Loucy (cell line): ENCODE results near the gene ORC6.

ENCODE experiments used
- H2AFZ ChIP-seq: fragments of 200-600 bp; sonication (generic); 2 replicates; pipeline ENCODE4 v1.6.0; 2016; ENCODE audit warnings: antibody characterized with exemption, mild to moderate bottlenecking, low read length, moderate library complexity
- H3F3A ChIP-seq: fragments of 200-600 bp; 2 replicates; pipeline ENCODE4 v1.6.0; 2016; ENCODE audit warnings: antibody characterized with exemption, low read depth, mild to moderate bottlenecking
- H3K27me3 ChIP-seq: fragments of 200-600 bp; sonication (generic); 2 replicates; pipeline ENCODE4 v1.6.1; 2014; ENCODE audit warnings: low read length, mild to moderate bottlenecking; ENCODE audit not compliant: insufficient read depth, poor library complexity, severe bottlenecking
- H3K36me3 ChIP-seq: fragments of 200-600 bp; sonication (generic); 2 replicates; pipeline ENCODE4 v1.6.1; 2016; ENCODE audit warnings: low read length; ENCODE audit not compliant: insufficient read depth
- H3K4me1 ChIP-seq: fragments of 200-600 bp; sonication (generic); 2 replicates; pipeline ENCODE4 v1.5.1; 2014; ENCODE audit warnings: low read length, mild to moderate bottlenecking; ENCODE audit not compliant: insufficient read depth, poor library complexity, severe bottlenecking
- H3K4me2 ChIP-seq: fragments of 200-600 bp; sonication (generic); 2 replicates; pipeline ENCODE4 v1.6.0; 2014; ENCODE audit warnings: antibody characterized with exemption, low read length, low read depth, mild to moderate bottlenecking; ENCODE audit not compliant: poor library complexity, severe bottlenecking
- H3K4me3 ChIP-seq: fragments of 200-600 bp; sonication (generic); 2 replicates; pipeline ENCODE4 v1.5.1; 2014; ENCODE audit warnings: low read length, mild to moderate bottlenecking, mixed read lengths; ENCODE audit not compliant: poor library complexity, severe bottlenecking
- H3K79me2 ChIP-seq: fragments of 200-600 bp; sonication (generic); 2 replicates; pipeline ENCODE4 v1.6.1; 2014; ENCODE audit warnings: low read length; ENCODE audit not compliant: insufficient read depth
- H3K9ac ChIP-seq: fragments of 200-600 bp; sonication (generic); 2 replicates; pipeline ENCODE4 v1.6.0; 2014; ENCODE audit warnings: mild to moderate bottlenecking, low read depth, low read length, moderate library complexity; ENCODE audit not compliant: poor library complexity, severe bottlenecking
- H3K9me2 ChIP-seq: fragments of 200-600 bp; sonication (generic); replicated peaks from 2 replicates; pipeline ENCODE4 v1.6.1; 2016; ENCODE audit warnings: low read depth, low read length, mixed read lengths
- H3K9me3 ChIP-seq: fragments of 200-600 bp; sonication (generic); 2 replicates; pipeline ENCODE4 v1.6.1; 2014; ENCODE audit warnings: mild to moderate bottlenecking, antibody characterized with exemption, low read length, low read depth; ENCODE audit not compliant: insufficient read depth
- H4K20me1 ChIP-seq: fragments of 200-600 bp; sonication (generic); 2 replicates; pipeline ENCODE4 v1.6.0; 2014; ENCODE audit warnings: antibody characterized with exemption, low read length, mild to moderate bottlenecking; ENCODE audit not compliant: insufficient read depth, poor library complexity, severe bottlenecking
- CTCF ChIP-seq: fragments of 200-600 bp; sonication (generic); conservative IDR thresholded peaks from 2 replicates; pipeline ENCODE4 v1.5.1; 2014; ENCODE audit warnings: mild to moderate bottlenecking, antibody characterized with exemption, low read length
- EZH2phosphoT487 ChIP-seq: fragments of 200-600 bp; IDR thresholded peaks from 2 replicates; pipeline ENCODE4 v1.6.1; 2018; ENCODE audit warnings: antibody characterized with exemption, mild to moderate bottlenecking, moderate library complexity, borderline replicate concordance

ORC6 gene

GRCh38 chr16:46693598-46693997 lies 4.1 kb downstream of the ORC6 start:
- no peak overlapping the region for H3K9ac ChIP-seq
- peaks cover 34% of the 10 kb centered on the region for H4K20me1 ChIP-seq
- H3K79me2 ChIP-seq: peaks cover 36% of the 10 kb centered on the region
- no peak overlapping the region for H3K4me3 ChIP-seq
- no peaks in the 10 kb centered on the region for H3K9me3 ChIP-seq
- H3F3A ChIP-seq: no peaks in the 10 kb centered on the region
- peaks cover 18% of the 10 kb centered on the region for H3K4me1 ChIP-seq
- H3K9me2 ChIP-seq: no peaks in the 10 kb centered on the region
- no peak overlapping the region for H2AFZ ChIP-seq
- H3K4me2 ChIP-seq: no peak overlapping the region
- TF ChIP-seq CTCF: no peak
- no peak for TF ChIP-seq EZH2phosphoT487
- H3K27me3 ChIP-seq: no peaks in the 10 kb centered on the region
- H3K36me3 ChIP-seq: peaks cover 45% of the 10 kb centered on the region

GRCh38 chr16:46695937-46696336 lies 6.5 kb downstream of the ORC6 start:
- H3K79me2 ChIP-seq: peaks cover 26% of the 10 kb centered on the region
- H3K36me3 ChIP-seq: peaks cover 45% of the 10 kb centered on the region
- peaks cover 25% of the 10 kb centered on the region for H4K20me1 ChIP-seq
- H3K9me3 ChIP-seq: no peaks in the 10 kb centered on the region
- H3K4me3 ChIP-seq: no peak overlapping the region
- no peak overlapping the region for H2AFZ ChIP-seq
- peaks cover 13% of the 10 kb centered on the region for H3K4me1 ChIP-seq
- H3K9me2 ChIP-seq: no peaks in the 10 kb centered on the region
- TF ChIP-seq EZH2phosphoT487 (no peak), CTCF (no peak)
- no peak overlapping the region for H3K9ac ChIP-seq
- no peaks in the 10 kb centered on the region for H3K27me3 ChIP-seq
- no peaks in the 10 kb centered on the region for H3F3A ChIP-seq
- no peak overlapping the region for H3K4me2 ChIP-seq

GRCh38 chr16:46696957-46697356 lies 7.5 kb downstream of the ORC6 start:
- Histone ChIP-seq H3K4me1 (peaks cover 3% of the 10 kb centered on the region), H3K4me2 (no peak overlapping the region), H3K4me3 (no peak overlapping the region), H3F3A (no peaks in the 10 kb centered on the region), H3K36me3 (peaks cover 45% of the 10 kb centered on the region), H3K9me2 (no peaks in the 10 kb centered on the region), H3K9ac (no peak overlapping the region), H3K27me3 (no peaks in the 10 kb centered on the region), H3K79me2 (peaks cover 16% of the 10 kb centered on the region), H4K20me1 (peaks cover 15% of the 10 kb centered on the region), H2AFZ (no peak overlapping the region), H3K9me3 (no peaks in the 10 kb centered on the region)
- TF ChIP-seq CTCF: no peak
- TF ChIP-seq EZH2phosphoT487: no peak
